Chondrocyte (in vitro differentiated cells): Measurements from ENCODE around the gene KICS2. TPM values are rescaled to one million over a fixed set of nuclear protein-coding genes. Genes with fewer than 3 reads are reported as not detected.

ENCODE experiments used
- DNase-seq: peaks from one replicate; pipeline ENCODE4 v3.0.0; 2021; ENCODE audit warnings: mixed read lengths, low spot score
- H3K27ac Mint-ChIP-seq: one replicate; pipeline ENCODE4 v1.8.0; 2021; ENCODE audit warnings: mild to moderate bottlenecking, moderate library complexity, mixed read lengths; ENCODE audit not compliant: unreplicated experiment
- H3K27me3 Mint-ChIP-seq: 2 replicates; pipeline ENCODE4 v1.8.0; 2021; ENCODE audit warnings: low read depth, mixed read lengths
- H3K36me3 Mint-ChIP-seq: 2 replicates; pipeline ENCODE4 v1.8.0; 2021; ENCODE audit warnings: low read depth, mixed read lengths
- H3K4me1 Mint-ChIP-seq: 2 replicates; pipeline ENCODE4 v1.8.0; 2021; ENCODE audit warnings: low read depth, mild to moderate bottlenecking, mixed read lengths
- H3K4me3 Mint-ChIP-seq: one replicate; pipeline ENCODE4 v1.8.0; 2021; ENCODE audit warnings: mild to moderate bottlenecking, moderate library complexity, mixed read lengths; ENCODE audit not compliant: unreplicated experiment
- H3K9me3 Mint-ChIP-seq: 2 replicates; pipeline ENCODE4 v1.8.0; 2021; ENCODE audit warnings: low read depth, mixed read lengths
- total RNA-seq: library from RNA; stranded (reverse); gene quantifications from 3 replicates; pipeline ENCODE4 v1.2.1, GENCODE V29; 2021
- TF ChIP-seq, protein P1 (sequence below): fragments of 200-600 bp; sonication (generic); IDR thresholded peaks from 2 replicates; pipeline ENCODE4 v1.5.0; 2021; ENCODE audit warnings: antibody characterized with exemption, mild to moderate bottlenecking, moderate library complexity

The KICS2 gene
- total RNA-seq, 1 donor from 2014 or later, result 3.1 TPM

DNA sequence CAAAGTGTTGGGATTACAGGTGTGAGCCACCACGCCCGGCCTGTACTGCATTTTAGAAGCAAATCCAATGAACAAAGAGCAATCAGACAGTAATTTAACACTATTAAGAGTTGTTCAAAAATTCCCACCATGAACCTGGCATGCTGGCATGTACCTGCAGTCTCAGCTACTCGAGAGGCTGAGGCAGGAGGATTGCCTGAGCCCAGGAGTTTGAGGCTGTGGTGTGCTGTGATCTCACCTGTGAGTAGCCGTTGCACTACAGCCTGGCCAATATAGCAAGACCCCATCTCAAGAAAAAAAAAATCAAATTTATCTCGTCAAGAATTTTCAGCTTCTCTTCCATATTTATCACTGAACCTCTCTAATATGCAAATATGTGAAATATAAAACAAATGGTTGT is 39.7 kb upstream of the KICS2 start:
- TF ChIP-seq, protein P1, sequence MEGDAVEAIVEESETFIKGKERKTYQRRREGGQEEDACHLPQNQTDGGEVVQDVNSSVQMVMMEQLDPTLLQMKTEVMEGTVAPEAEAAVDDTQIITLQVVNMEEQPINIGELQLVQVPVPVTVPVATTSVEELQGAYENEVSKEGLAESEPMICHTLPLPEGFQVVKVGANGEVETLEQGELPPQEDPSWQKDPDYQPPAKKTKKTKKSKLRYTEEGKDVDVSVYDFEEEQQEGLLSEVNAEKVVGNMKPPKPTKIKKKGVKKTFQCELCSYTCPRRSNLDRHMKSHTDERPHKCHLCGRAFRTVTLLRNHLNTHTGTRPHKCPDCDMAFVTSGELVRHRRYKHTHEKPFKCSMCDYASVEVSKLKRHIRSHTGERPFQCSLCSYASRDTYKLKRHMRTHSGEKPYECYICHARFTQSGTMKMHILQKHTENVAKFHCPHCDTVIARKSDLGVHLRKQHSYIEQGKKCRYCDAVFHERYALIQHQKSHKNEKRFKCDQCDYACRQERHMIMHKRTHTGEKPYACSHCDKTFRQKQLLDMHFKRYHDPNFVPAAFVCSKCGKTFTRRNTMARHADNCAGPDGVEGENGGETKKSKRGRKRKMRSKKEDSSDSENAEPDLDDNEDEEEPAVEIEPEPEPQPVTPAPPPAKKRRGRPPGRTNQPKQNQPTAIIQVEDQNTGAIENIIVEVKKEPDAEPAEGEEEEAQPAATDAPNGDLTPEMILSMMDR, result no peak
- no peaks in the 10 kb centered on the region for H3K27me3 Mint-ChIP-seq
- H3K36me3 Mint-ChIP-seq, result no peaks in the 10 kb centered on the region
- DNase-seq, result no peak
- H3K9me3 Mint-ChIP-seq, result no peaks in the 10 kb centered on the region
- no peak overlapping the region for H3K27ac Mint-ChIP-seq
- H3K4me1 Mint-ChIP-seq, result no peaks in the 10 kb centered on the region
- H3K4me3 Mint-ChIP-seq, result no peak overlapping the region

DNA sequence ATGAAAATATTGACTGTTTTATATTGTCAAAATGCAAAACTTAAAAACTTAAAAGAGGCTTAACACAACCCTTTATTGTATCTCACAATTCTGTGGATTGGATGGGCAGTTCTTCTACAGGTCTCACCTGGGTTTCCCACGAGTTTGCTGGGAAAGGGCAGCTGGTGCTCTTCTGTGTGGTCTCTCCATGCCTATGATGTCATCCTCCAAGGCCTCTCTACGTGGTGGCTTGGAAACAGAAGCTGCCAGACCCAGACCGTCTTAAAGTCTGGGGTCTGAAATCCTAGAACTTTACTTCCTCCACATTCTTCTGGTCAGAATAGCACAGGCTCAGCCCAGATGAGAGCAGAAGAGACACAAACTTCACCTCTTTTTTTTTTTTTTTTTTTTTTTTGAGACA is 36.5 kb upstream of the KICS2 start:
- Mint-ChIP-seq H3K4me3 (no peak overlapping the region), H3K4me1 (no peaks in the 10 kb centered on the region), H3K36me3 (no peaks in the 10 kb centered on the region), H3K27ac (no peak overlapping the region), H3K27me3 (no peaks in the 10 kb centered on the region), H3K9me3 (no peaks in the 10 kb centered on the region)
- no peak for DNase-seq
- TF ChIP-seq, protein P1, result no peak

DNA sequence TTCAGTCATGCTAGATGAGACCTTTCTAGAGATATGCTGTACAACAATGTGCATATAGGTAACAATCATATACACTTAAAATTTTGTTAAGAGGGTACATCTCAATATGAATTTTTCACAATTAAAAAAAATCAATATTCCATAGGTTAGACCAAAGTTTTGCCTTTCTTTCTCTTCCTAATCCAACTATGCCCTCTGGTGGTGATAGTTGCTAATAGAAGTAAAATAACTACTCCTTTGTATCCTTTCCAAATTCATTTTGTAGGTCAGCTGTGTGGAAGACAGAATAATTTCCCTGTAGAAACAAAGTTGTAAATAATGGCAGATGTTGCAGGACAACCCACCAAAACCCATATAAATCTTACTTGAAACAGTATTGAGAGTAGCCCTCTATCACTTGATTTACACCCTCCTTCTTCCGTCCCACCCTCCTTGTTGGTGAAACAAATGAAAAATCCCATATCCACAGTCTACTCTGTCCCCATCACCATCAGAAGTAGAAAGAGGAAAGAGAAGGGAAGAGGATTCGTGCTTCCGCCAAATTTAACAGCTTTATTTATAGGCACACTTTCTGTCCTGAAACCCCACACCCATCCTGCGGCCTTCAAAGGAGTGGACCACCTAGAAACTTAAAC is 34.2 kb upstream of the KICS2 start:
- no peaks in the 10 kb centered on the region for H3K36me3 Mint-ChIP-seq
- DNase-seq, result no peak
- no peaks in the 10 kb centered on the region for H3K9me3 Mint-ChIP-seq
- H3K4me3 Mint-ChIP-seq, result no peak overlapping the region
- H3K27me3 Mint-ChIP-seq, result no peaks in the 10 kb centered on the region
- no peak overlapping the region for H3K27ac Mint-ChIP-seq
- TF ChIP-seq, protein P1, result peak; percentile 93
- H3K4me1 Mint-ChIP-seq, result no peaks in the 10 kb centered on the region

DNA sequence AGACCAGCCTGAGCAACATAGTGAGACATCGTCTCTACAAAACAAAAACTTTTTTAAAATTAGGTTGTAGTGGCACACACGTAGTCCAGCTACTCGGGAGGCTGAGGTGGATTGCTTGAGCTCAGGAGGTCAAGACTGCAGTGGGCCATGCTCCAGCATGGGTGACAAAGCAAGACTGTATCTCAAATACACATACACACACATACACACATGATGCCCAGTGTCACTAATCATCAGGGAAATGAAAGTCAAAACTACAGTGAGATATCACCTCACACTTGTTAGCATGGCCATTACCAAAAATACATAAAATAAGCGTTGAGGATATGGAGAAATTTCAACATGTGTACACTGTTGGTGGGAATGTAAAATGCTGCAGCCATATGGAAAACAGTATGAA is 33.2 kb upstream of the KICS2 start:
- Mint-ChIP-seq H3K36me3 (no peaks in the 10 kb centered on the region), H3K4me1 (no peaks in the 10 kb centered on the region), H3K27ac (no peak overlapping the region), H3K9me3 (no peaks in the 10 kb centered on the region), H3K4me3 (no peak overlapping the region), H3K27me3 (no peaks in the 10 kb centered on the region)
- TF ChIP-seq, protein P1, result no peak
- DNase-seq, result no peak

DNA sequence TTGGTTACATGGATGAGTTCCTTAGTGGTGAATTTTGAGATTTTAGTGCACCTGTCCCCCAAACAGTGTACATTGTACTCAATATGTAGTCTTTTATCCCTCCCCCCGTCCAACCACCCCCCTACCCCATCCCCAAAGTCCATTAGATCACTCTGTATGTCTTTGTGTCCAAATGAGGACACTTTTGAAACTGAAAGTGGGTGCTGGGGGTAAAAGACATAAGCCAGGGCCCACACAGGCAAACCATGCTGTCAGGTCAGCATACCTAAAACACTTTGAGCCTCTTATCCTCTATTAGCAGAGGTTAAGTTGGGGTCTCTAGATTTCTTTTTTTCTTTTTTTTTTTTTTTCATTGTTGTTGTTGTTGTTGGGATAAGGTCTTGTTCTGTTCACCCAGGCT is 31.3 kb upstream of the KICS2 start:
- DNase-seq, result no peak
- TF ChIP-seq, protein P1, result no peak
- H3K27me3 Mint-ChIP-seq, result no peaks in the 10 kb centered on the region
- no peaks in the 10 kb centered on the region for H3K9me3 Mint-ChIP-seq
- H3K27ac Mint-ChIP-seq, result no peak overlapping the region
- no peaks in the 10 kb centered on the region for H3K4me1 Mint-ChIP-seq
- H3K36me3 Mint-ChIP-seq, result no peaks in the 10 kb centered on the region
- H3K4me3 Mint-ChIP-seq, result no peak overlapping the region
